K562 (cell line): ENCODE measurements around the gene FBXO21. TPM values are rescaled to one million over a fixed set of nuclear protein-coding genes. Genes with fewer than 3 reads are reported as not detected.

Experiments
- ATAC-seq: fragments of 200-7000 bp; cut with Tn5 transposase; 3 replicates; pipeline ENCODE4 v1.9.1; 2020; ENCODE audit warnings: moderate library complexity
- BruUV-seq: library from RNA; stranded (reverse); fragments of 400-500 nt; replicated peaks from 2 replicates; lab custom pipeline; 2021; lab: Mats Ljungman, UMichigan
- CTCF ChIA-PET: fragments of 300-600 bp; formaldehyde crosslinking; extraction: SDS; loops from one replicate; lab custom pipeline; 2021; ENCODE audit warnings: low intra/inter-chr PET ratio; lab: Yijun Ruan, JAX
- POLR2A ChIA-PET: fragments of 300-600, 350-650 bp; sonication (Branson Sonifier 250); formaldehyde crosslinking; extraction: SDS; loops from one replicate; lab custom pipeline; 2021; ENCODE audit warnings: antibody characterized with exemption, inconsistent platforms; lab: Yijun Ruan, JAX
- DNase-seq, 4 experiments: peaks; one replicate each; pipeline versions ENCODE4 v3.0.0 to v3.0.0-alpha.2; 2011 to 2018; ENCODE audit warnings: low spot score in 3 of 4, mixed read lengths in 3 of 4; ENCODE audit errors: extremely low read depth in 1 of 4
- FAIRE-seq: peaks from 2 replicates; lab custom pipeline; 2011; peaks lifted over from hg19 to GRCh38; lab: Jason Lieb, UNC
- H2AFZ ChIP-seq: 2 replicates; pipeline ENCODE4 v1.6.0; 2011; ENCODE audit warnings: low read depth, low read length, control low read depth, inconsistent platforms
- H3K27ac ChIP-seq: fragments of 200-600 bp; 3 replicates; pipeline ENCODE4 v1.8.0; 2011; ENCODE audit warnings: low read depth, mild to moderate bottlenecking, control low read depth, inconsistent platforms, low read length, moderate library complexity, mixed read lengths; ENCODE audit errors: extremely low read depth
- H3K27me3 ChIP-seq, 2 experiments: fragments of 300-600 bp in 1 of 2; 2 replicates in 1 of 2; 3 replicates in 1 of 2; pipeline versions ENCODE4 v1.6.0 to v1.8.0; 2011; ENCODE audit warnings: inconsistent platforms in 2 of 2, low read length in 2 of 2, mild to moderate bottlenecking in 1 of 2, mixed read lengths in 1 of 2, moderate library complexity in 1 of 2; ENCODE audit not compliant: control insufficient read depth in 2 of 2, insufficient read depth in 2 of 2
- H3K36me3 ChIP-seq: fragments of 300-600 bp; 3 replicates; pipeline ENCODE4 v1.8.0; 2011; ENCODE audit warnings: mild to moderate bottlenecking, low read length, inconsistent platforms; ENCODE audit not compliant: control insufficient read depth, insufficient read depth
- H3K4me1 ChIP-seq, 2 experiments: fragments of 200-600 bp in 1 of 2; replicated peaks in 1 of 2; 2 replicates in 1 of 2; 3 replicates in 1 of 2; pipeline versions ENCODE4 v1.5.1 to v1.8.0; 2011; ENCODE audit warnings: inconsistent platforms in 2 of 2, low read length in 2 of 2, mild to moderate bottlenecking in 1 of 2, mixed read lengths in 1 of 2, moderate library complexity in 1 of 2; ENCODE audit not compliant: control insufficient read depth in 2 of 2, insufficient read depth in 2 of 2
- H3K4me2 ChIP-seq: 2 replicates; pipeline ENCODE4 v1.6.1; 2011; ENCODE audit warnings: low read length, control low read depth, inconsistent platforms, mixed read lengths; ENCODE audit not compliant: insufficient read depth
- H3K4me3 ChIP-seq: fragments of 200-600 bp; sonication (generic), shearing (Covaris generic); 2 replicates; pipeline ENCODE4 v1.5.1; 2016; ENCODE audit warnings: control low read depth, inconsistent platforms
- H3K79me2 ChIP-seq: fragments of 200-600 bp; 3 replicates; pipeline ENCODE4 v1.8.0; 2011; ENCODE audit warnings: low read length, inconsistent platforms; ENCODE audit not compliant: control insufficient read depth, insufficient read depth
- H3K9ac ChIP-seq, 2 experiments: 2 replicates each; pipeline versions ENCODE4 v1.6.0 to v1.6.1; 2011; ENCODE audit warnings: low read depth in 2 of 2, low read length in 2 of 2, control low read depth in 1 of 2, inconsistent platforms in 1 of 2, mild to moderate bottlenecking in 1 of 2, mixed read lengths in 1 of 2; ENCODE audit not compliant: insufficient read depth in 1 of 2
- H3K9me1 ChIP-seq: one replicate; pipeline ENCODE4 v1.6.0; 2011; ENCODE audit warnings: inconsistent platforms, mild to moderate bottlenecking, low read length, moderate library complexity; ENCODE audit not compliant: control insufficient read depth, insufficient read depth
- H3K9me3 ChIP-seq: replicated peaks from 2 replicates; pipeline ENCODE4 v1.5.1; 2011; ENCODE audit warnings: low read depth, low read length, inconsistent platforms; ENCODE audit not compliant: control insufficient read depth, insufficient read depth
- H4K20me1 ChIP-seq: replicated peaks from 2 replicates; pipeline ENCODE4 v1.6.1; 2011; ENCODE audit warnings: low read length, inconsistent platforms, mixed read lengths; ENCODE audit not compliant: control insufficient read depth, insufficient read depth
- AFF4 ChIP-seq: sonication (generic); formaldehyde crosslinking; IDR thresholded peaks from 2 replicates; pipeline ENCODE4 v1.8.0; 2023; ENCODE audit warnings: mild to moderate bottlenecking, missing genetic modification reagents
- ARHGAP35 ChIP-seq: fragments of 450-650 bp; IDR thresholded peaks from 2 replicates; pipeline ENCODE4 v1.6.1; 2018; ENCODE audit not compliant: partially characterized antibody
- ELK1 ChIP-seq: sonication (generic); formaldehyde crosslinking; IDR thresholded peaks from 2 replicates; pipeline ENCODE4 v1.8.1; 2022; ENCODE audit warnings: missing genetic modification reagents
- FOXA3 ChIP-seq, 2 experiments: fragments of 450-650 bp in 1 of 2; sonication (generic) in 1 of 2; formaldehyde crosslinking; IDR thresholded peaks in 1 of 2; conservative IDR thresholded peaks in 1 of 2; 2 replicates each; pipeline versions ENCODE4 v1.4.0 to v1.8.0; 2020 to 2022; ENCODE audit warnings: mild to moderate bottlenecking in 2 of 2, missing genetic modification reagents in 1 of 2
- KAT7 ChIP-seq: sonication (generic); formaldehyde crosslinking; IDR thresholded peaks from 2 replicates; pipeline ENCODE4 v1.8.0; 2022; ENCODE audit warnings: missing genetic modification reagents, mild to moderate bottlenecking, borderline replicate concordance
- RBM34 ChIP-seq: fragments of 200-400 bp; formaldehyde crosslinking; IDR thresholded peaks from 2 replicates; pipeline ENCODE4 v1.6.1; 2018; ENCODE audit warnings: low read length, borderline replicate concordance; ENCODE audit not compliant: insufficient read depth
- ZEB2 ChIP-seq: fragments of 450-650 bp; IDR thresholded peaks from 2 replicates; pipeline ENCODE4 v1.6.1; 2016
- WGBS: fragments of 100-300 bp; shearing (Covaris generic); methylation state at CpG from one replicate; pipeline ENCODE4 v1.1.6; 2016; ENCODE audit warnings: low coverage, mixed read lengths; ENCODE audit not compliant: insufficient coverage; ENCODE audit errors: missing lambda C conversion rate; 5-methylcytosine and 5-hydroxymethylcytosine counted together
- in situ Hi-C: fragments of 300-500 bp; cut with MboI; formaldehyde crosslinking; loops from 4 replicates; pipeline ENCODE4 v1.15.0; 2018; ENCODE audit warnings: inconsistent platforms, mixed read lengths
- intact Hi-C: fragments of 100-400 bp; cut with micrococcal nuclease; formaldehyde crosslinking; loops from 2 replicates; pipeline ENCODE4 v1.14.2; 2022
- polyA plus RNA-seq, 8 experiments: library from polyadenylated mRNA; depleted of rRNA in 4 of 8; stranded (reverse) in 5 of 8; unstranded in 3 of 8; fragments of >200 nt; fragmentation: Nextera tagmentation in 2 of 8; fragmentation: Illumina TruSeq in 1 of 8; extraction: Ambion mirVana in 2 of 8; extraction: Trizol in 1 of 8; gene quantifications; 2 replicates each; pipeline versions ENCODE4 v1.2.1 to v1.2.3, GENCODE V29; 2011 to 2014; ENCODE audit warnings: inconsistent platforms in 1 of 8, missing spikeins in 1 of 8
- total RNA-seq, 7 experiments: library from RNA; depleted of rRNA in 6 of 7; stranded (reverse); fragments of >200 nt in 6 of 7; fragmentation: Illumina TruSeq in 2 of 7; extraction: Trizol in 2 of 7; gene quantifications; 2 replicates each; pipeline versions ENCODE4 v1.2.1 to v1.2.3, GENCODE V29; 2011 to 2021; ENCODE audit warnings: low replicate concordance in 1 of 7

FBXO21 gene
- total and polyA plus RNA-seq, 9 of the 15 experiments (the other 6 are each of a cell fraction or from before 2014, with no cell fraction given), result 3.0 to 50.9 (median 9.1) TPM

GRCh38 chr12:117210266-117210918 is 20.1 kb upstream of the FBXO21 start:
- CTCF ChIA-PET, result no interaction called here
- no peak overlapping the region for H3K4me3 ChIP-seq
- no TSS peak for BruUV-seq
- H3K4me1 ChIP-seq, result no peaks in the 10 kb centered on the region; a peak in 1 of 5 replicates
- no peaks in the 10 kb centered on the region for H3K36me3 ChIP-seq
- no peak overlapping the region for H3K27ac ChIP-seq
- intact Hi-C loops (loop anchor here (5.0 to 10.0 kb wide), 3 partner anchors 474 to 642 kb away; no protein-coding TSS in a partner anchor), in situ Hi-C loops (loop anchor here (10.0 kb wide), 1 partner anchor 624 kb away; no protein-coding TSS in a partner anchor)
- DNase-seq, result no peak
- 2% methylated on average over 6 of the region's 6 CpGs for WGBS
- ATAC-seq, result no peak
- no peak for TF ChIP-seq ZEB2
- TF ChIP-seq FOXA3 (CRISPR knock-in tag; conservative IDR thresholded peaks at IDR 0.05 in 1 of 2, IDR thresholded peaks at IDR 0.05 in 1 of 2), result no peak
- TF ChIP-seq RBM34, result no peak
- TF ChIP-seq AFF4 (CRISPR knock-in tag), result no peak
- no peak for TF ChIP-seq KAT7 (CRISPR knock-in tag)
- no peak for TF ChIP-seq ARHGAP35
- TF ChIP-seq ELK1, result no peak
- no peaks in the 10 kb centered on the region for H3K9me1 ChIP-seq
- peaks cover 12% of the 10 kb centered on the region; the same call in 1 of the 2 replicates for H4K20me1 ChIP-seq
- POLR2A ChIA-PET, result interaction anchor here (0.6 to 0.8 kb wide), 2 partner anchors 63 to 440 kb away, joined by 3 to 5 read pairs; no protein-coding TSS in a partner anchor
- H3K9ac ChIP-seq, result no peak overlapping the region
- no peaks in the 10 kb centered on the region for H3K79me2 ChIP-seq
- H2AFZ ChIP-seq, result no peak overlapping the region
- H3K4me2 ChIP-seq, result no peak overlapping the region
- no peak for FAIRE-seq
- H3K27me3 ChIP-seq, result peaks cover 18 to 69% of the 10 kb centered on the region in 2 experiments
- no peaks in the 10 kb centered on the region for H3K9me3 ChIP-seq
